GM21825 (cell line): Measurements from ENCODE around the gene KANK3.
"Not testable (repeated sequence)": the region's sequence is repeated elsewhere in the genome, so short reads cannot be mapped to it uniquely, and the experiment has no call there.

Experiments used
- ATAC-seq: cut with Tn5 transposase; IDR thresholded peaks from one replicate; pipeline ENCODE4 v1.9.1; 2021; ENCODE audit warnings: mild to moderate bottlenecking, moderate library complexity; ENCODE audit not compliant: unreplicated experiment

The KANK3 gene

GRCh38 chr19:8342684-8343482 lies at the start of gene KANK3:
KANK3 (minus strand) TSS chr19:8343262; CDS start chr19:8337828, 5,434 bp downstream.
- peak; percentile 97 for ATAC-seq

- ATAC-seq: no peak
Observed at GRCh38 chr19:8392017-8392591, 49.0 kb upstream of the KANK3 start.

GRCh38 chr19:8391198-8392016 lies 48.3 kb upstream of the KANK3 start:
- no peak for ATAC-seq

- ATAC-seq: peak; percentile 41
Observed at GRCh38 chr19:8390617-8390981, 47.5 kb upstream of the KANK3 start.

DNA sequence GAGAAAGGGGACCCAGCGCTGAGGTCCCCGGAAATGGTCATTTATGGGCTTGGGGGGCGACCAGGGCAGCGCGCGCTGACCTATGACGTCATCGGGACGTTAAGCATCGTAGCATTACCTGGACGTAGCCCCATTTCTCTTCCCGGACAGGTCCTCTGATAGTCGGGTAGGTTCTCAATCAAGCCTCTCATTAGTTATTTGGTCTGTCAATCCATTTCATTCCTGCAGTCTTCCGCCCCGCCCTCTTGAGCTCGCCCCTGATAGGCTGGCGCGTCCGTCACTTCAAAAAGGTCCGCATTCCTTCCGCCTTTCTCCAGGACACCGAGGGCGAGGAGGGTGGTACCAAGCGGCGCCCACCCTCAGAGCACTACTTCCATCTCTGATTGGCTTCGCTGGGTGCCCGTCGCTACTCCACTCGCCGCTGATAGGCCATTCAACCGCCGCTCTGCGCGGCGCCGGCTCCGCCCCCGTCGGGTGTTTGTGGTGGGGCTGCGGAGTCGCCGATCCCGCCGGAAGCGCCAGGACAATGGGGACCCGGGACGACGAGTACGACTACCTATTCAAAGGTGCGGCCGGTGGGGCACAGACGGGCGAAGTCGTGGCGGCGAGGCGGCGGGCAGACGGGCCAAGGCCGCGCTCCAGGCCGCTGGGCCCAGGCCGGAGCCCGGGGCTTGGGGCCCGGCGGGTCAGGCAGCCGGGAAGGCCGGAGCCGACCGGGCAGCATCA lies 47.0 kb upstream of the KANK3 start, which contains the start of gene RAB11B:
RAB11B (plus strand) TSS at position 470 of the 726 bp plus-strand sequence; CDS start at position 527, 57 bp downstream.
- ATAC-seq: peak; percentile 87

- no peak for ATAC-seq
Observed at GRCh38 chr19:8388612-8388958, 45.5 kb upstream of the KANK3 start.

- no peak for ATAC-seq
Observed at GRCh38 chr19:8387688-8388611, 44.9 kb upstream of the KANK3 start.

- ATAC-seq: no peak
Observed at GRCh38 chr19:8386990-8387389, 43.9 kb upstream of the KANK3 start.

DNA sequence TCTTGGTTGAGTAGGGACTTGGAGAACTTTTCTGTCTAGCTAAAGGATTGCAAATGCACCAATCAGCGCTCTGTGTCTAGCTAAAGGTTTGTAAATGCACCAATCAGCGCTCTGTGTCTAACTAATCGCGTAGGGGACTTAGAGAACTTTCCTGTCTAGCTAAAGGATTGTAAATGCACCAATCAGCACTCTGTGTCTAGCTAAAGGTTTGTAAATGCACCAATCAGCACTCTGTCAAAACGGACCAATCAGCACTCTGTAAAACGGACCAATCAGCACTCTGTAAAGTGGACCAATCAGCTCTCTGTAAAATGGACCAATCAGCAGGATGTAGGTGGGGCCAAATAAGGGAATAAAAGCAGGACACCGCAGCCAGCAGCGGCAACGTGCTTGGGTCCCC lies 43.4 kb upstream of the KANK3 start:
- ATAC-seq: not testable (repeated sequence)

DNA sequence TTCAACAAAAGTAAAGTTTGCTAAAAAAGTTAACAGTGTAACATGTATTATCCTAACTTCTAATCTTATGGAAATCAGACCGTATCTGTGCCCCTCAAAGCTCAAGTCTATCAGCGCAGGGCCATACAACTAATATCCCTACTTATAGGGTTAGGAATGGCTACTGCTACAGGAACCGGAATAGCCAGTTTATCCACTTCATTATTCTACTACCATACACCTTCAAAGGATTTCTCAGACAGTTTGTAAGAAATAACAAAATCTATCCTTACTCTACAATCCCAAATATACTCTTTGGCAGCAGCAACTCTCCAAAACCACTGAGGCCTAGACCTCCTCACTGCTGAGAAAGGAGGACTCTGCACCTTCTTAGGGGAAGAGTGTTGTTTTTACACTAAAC lies 42.5 kb upstream of the KANK3 start:
- ATAC-seq: not testable (repeated sequence)

- ATAC-seq: not testable (repeated sequence)
Observed at GRCh38 chr19:8385103-8385502, 42.0 kb upstream of the KANK3 start.

- ATAC-seq: not testable (repeated sequence)
Observed at GRCh38 chr19:8384569-8384968, 41.5 kb upstream of the KANK3 start.

DNA sequence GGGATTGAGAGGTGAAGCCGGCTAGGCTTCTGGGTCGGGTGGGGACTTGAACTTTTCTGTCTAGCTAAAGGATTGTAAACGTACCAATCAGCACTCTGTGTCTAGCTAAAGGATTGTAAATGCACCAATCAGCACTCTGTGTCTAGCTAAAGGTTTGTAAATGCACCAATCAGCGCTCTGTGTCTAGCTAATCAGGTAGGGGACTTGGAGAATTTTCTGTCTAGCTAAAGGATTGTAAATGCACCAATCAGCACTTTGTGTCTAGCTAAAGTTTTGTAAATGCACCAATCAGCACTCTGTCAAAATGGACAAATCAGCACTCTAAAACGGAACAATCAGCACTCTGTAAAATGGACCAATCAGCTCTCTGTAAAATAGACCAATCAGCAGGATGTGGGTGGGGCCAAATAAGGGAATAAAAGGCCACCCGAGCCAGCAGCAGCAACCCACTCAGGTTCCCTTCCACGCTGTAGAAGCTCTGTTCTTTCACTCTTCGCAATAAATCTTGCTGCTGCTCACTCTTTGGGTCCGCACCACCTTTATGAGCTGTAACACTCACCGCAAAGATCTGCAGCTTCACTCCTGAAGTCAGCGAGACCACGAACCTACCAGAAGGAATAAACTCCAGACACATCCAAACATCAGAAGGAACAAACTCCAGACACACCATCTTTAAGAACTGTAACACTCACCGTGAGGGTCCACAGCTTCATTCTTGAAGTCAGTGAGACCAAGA lies 36.3 kb upstream of the KANK3 start:
- not testable (repeated sequence) for ATAC-seq

- ATAC-seq: no peak
Observed at GRCh38 chr19:8377598-8377997, 34.5 kb upstream of the KANK3 start.

- not testable (repeated sequence) for ATAC-seq
Observed at GRCh38 chr19:8376373-8376974, 33.4 kb upstream of the KANK3 start.

DNA sequence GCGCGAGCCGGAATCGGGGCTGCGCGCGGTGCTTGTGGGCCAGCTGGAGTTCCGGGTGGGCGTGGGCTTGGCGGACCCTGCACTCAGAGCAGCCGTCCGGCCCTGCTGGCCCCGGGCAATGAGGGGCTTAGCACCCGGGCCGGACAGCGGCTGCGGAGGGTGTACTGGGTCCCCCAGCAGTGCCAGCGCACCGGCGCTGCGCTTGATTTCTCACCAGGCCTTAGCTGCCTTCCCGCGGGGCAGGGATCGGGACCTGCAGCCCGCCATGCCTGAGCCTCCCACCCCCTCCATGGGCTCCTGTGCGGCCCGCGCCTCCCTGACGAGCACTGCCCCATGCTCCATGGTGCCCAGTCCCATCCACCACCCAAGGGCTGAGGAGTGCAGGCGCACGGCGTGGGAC lies 32.7 kb upstream of the KANK3 start:
- ATAC-seq: not testable (repeated sequence)

DNA sequence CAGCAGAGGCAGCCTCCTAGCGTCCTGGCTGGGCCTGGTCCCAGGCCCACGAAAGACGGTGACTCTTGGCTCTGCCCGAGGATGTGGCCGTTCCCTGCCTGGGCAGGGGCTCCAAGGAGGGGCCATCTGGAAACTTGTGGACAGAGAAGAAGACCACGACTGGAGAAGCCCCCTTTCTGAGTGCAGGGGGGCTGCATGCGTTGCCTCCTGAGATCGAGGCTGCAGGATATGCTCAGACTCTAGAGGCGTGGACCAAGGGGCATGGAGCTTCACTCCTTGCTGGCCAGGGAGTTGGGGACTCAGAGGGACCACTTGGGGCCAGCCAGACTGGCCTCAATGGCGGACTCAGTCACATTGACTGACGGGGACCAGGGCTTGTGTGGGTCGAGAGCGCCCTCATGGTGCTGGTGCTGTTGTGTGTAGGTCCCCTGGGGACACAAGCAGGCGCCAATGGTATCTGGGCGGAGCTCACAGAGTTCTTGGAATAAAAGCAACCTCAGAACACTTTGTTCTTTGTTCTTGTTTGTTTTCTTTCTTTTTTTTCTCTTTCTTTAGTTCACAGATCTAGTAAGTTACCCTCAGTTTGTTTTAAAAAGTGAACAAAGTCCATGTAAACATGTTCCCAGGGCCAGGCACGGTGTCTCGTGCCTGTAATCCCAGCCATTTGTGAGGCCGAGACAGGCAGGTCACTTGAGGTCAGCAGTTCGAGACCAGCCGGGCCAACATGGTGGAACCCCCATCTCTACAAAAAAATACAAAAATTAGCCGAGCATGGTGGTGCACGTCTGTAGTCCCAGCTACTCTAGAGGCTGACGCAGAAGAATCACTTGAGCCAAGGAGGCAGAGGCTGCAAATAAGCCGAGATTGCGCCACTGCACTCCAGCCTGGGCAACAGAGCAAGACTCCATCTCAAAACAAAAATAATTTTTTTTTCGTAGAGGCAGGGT lies 31.1 kb upstream of the KANK3 start:
- no peak for ATAC-seq
